Subcutaneous abdominal adipose tissue (tissue), 5 donors: ENCODE measurements around the gene SMG7.

Experiments used
- H3K27ac ChIP-seq: one replicate; pipeline ENCODE4 v1.7.0; 2013; ENCODE audit warnings: low read depth, mild to moderate bottlenecking, inconsistent platforms, low read length, moderate library complexity
- H3K27me3 ChIP-seq, 5 donors: one replicate each; pipeline ENCODE4 v1.7.0; 2013; ENCODE audit warnings: low read length in 5 of 5, inconsistent platforms in 1 of 5; ENCODE audit not compliant: control insufficient read depth in 5 of 5, insufficient read depth in 4 of 5
- H3K36me3 ChIP-seq, 5 donors: one replicate each; pipeline ENCODE4 v1.7.0; 2013; ENCODE audit warnings: low read length in 5 of 5; ENCODE audit not compliant: control insufficient read depth in 5 of 5, insufficient read depth in 5 of 5
- H3K4me1 ChIP-seq, 5 donors: one replicate each; pipeline ENCODE4 v1.7.0; 2013; ENCODE audit warnings: low read length in 5 of 5, mild to moderate bottlenecking in 3 of 5, moderate library complexity in 1 of 5; ENCODE audit not compliant: control insufficient read depth in 5 of 5, insufficient read depth in 5 of 5
- H3K4me3 ChIP-seq, 5 donors: one replicate each; pipeline ENCODE4 v1.7.0; 2013; ENCODE audit warnings: low read length in 5 of 5, low read depth in 1 of 5
- H3K9ac ChIP-seq, 5 donors: one replicate each; pipeline ENCODE4 v1.7.0; 2013; ENCODE audit warnings: low read length in 5 of 5, mild to moderate bottlenecking in 4 of 5, moderate library complexity in 3 of 5
- H3K9me3 ChIP-seq, 5 donors: one replicate each; pipeline ENCODE4 v1.7.0; 2013; ENCODE audit warnings: low read length in 5 of 5; ENCODE audit not compliant: control insufficient read depth in 5 of 5
- donor health status: healthy.
- donor health status: healthy.
- donor health status: healthy.
- donor health status: healthy.
- donor health status: healthy.

Gene SMG7

DNA sequence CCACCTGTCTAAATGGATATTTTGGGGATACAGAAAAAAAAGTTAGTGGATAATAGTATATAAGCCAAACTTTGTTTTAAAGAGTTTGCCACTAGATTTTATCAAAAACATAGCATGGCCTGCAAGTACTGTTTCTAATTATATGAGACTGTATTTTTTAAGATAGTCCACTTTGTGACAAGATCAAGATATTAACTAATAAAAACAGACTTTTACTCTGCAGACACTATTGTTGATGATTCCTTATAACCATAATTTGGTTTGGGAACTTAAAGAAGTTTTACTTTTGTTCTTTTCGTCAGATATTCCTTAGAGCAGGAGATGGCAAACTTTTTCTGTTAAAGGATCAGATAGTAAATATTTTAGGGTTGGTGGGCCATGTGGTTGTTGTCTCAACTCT lies 36.4 kb downstream of the SMG7 start:
- no peak overlapping the region for H3K27ac ChIP-seq
- no peak overlapping the region for H3K4me3 ChIP-seq
- no peaks in the 10 kb centered on the region for H3K9me3 ChIP-seq
- no peaks in the 10 kb centered on the region for H3K27me3 ChIP-seq
- H3K36me3 ChIP-seq = peaks cover 0 to 5% (median 0%) of the 10 kb centered on the region in 5 donors
- no peaks in the 10 kb centered on the region for H3K4me1 ChIP-seq
- no peak overlapping the region for H3K9ac ChIP-seq

DNA sequence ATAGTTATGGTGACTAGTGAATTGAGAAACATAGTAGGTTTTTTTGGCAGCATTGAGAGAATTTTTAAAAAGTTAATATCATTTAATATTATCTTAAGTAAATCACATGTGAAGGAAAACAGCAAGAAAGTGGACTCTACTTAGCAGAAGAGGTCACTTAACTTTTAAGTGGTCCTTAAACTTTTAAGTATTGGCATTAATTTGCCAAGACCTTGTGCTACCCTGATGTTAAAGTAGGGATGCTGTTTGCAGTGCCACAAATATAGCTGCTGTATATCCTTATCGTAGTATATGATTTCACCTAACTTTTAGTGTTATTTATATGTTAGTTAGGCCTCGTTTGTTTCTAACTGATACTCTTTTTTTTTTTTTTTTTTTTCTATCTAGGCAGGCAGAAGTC lies 40.2 kb downstream of the SMG7 start:
- H3K4me3 ChIP-seq = no peak overlapping the region
- no peaks in the 10 kb centered on the region for H3K27me3 ChIP-seq
- H3K36me3 ChIP-seq = peaks cover 3 to 17% (median 7%) of the 10 kb centered on the region in 5 donors
- H3K4me1 ChIP-seq = peaks cover 0 to 4% (median 3%) of the 10 kb centered on the region in 5 donors
- no peak overlapping the region for H3K9ac ChIP-seq
- H3K9me3 ChIP-seq = no peaks in the 10 kb centered on the region
- no peak overlapping the region for H3K27ac ChIP-seq

DNA sequence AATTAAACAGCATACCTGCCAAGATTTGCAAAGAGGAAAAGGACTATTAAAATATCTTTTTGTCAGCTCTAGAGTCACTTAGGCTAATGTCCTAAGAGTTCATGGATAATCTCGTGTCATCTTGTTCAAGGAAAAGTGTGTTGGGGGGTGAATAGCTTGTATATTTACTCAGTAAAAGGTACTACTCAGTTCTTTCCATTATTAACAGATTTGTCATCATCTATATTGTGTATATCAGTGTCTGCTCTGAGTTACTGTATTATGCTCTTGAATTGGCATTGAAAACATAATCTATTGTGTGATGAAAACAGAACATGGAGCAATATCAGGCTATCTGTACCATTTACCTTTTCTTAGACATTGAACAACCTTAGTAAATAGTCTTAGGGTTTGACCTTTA lies 41.9 kb downstream of the SMG7 start:
- H3K36me3 ChIP-seq = peaks cover 11 to 21% (median 15%) of the 10 kb centered on the region in 5 donors
- no peaks in the 10 kb centered on the region for H3K27me3 ChIP-seq
- peaks cover 0 to 6% (median 3%) of the 10 kb centered on the region in 5 donors for H3K4me1 ChIP-seq
- no peaks in the 10 kb centered on the region for H3K9me3 ChIP-seq
- H3K4me3 ChIP-seq = no peak overlapping the region
- no peak overlapping the region for H3K27ac ChIP-seq
- no peak overlapping the region for H3K9ac ChIP-seq

DNA sequence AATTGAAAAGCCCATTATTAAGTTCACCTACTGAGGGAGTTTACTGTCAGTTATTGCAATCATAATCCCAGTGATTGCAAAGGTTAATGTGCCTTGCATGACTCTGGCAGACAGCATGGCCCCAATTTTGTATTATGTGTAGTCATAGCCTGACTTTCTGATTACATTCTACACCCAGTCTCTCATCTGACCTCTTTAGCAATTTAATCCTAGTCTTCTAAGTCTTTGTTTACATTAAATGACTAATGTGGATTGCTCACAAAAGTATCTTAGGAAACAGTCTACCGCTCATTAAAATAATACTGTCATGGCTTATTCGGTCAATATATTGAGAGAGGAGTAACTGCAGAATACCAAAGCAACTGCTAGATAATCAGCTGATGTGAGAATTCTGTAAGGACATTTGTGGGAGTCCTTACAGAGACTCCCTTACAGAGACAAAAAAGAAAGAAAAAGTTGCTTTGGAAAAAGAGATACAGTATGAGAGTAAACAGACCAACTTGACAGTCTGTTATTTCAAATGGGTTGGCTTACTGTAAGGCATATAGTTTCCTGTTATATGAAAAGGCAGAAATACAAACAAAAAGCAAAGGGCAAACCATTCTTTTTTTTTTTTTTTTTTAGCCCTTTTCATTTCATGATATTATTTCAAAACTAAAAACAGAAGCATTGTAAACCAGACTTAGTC lies 42.8 kb downstream of the SMG7 start:
- Histone ChIP-seq H3K27ac (no peak overlapping the region), H3K36me3 (peaks cover 11 to 28% (median 15%) of the 10 kb centered on the region in 5 donors), H3K9me3 (no peaks in the 10 kb centered on the region), H3K27me3 (no peaks in the 10 kb centered on the region), H3K4me1 (peaks cover 0 to 6% (median 3%) of the 10 kb centered on the region in 5 donors), H3K9ac (no peak overlapping the region), H3K4me3 (no peak overlapping the region)

DNA sequence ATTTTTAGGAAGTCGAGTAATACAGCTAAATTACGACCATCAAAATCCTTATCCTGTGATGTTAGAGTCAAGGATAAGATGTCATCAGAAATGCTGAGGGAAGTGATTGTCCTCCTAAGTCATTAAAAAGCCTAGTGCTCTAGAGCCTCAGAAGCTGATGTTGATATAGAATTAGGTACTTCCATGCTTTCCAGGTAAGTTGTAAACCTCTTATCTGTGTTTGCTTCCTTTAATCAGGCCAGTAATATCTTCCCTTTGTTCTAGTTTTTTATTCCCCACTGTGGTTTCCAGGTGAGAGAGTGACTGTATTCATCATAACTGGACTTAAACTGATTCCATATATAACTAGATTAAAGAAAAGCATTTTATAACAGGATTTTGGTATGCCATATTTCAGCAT lies 44.4 kb downstream of the SMG7 start:
- H3K27ac ChIP-seq = no peak overlapping the region
- no peaks in the 10 kb centered on the region for H3K27me3 ChIP-seq
- H3K4me3 ChIP-seq = no peak overlapping the region
- H3K9ac ChIP-seq = no peak overlapping the region
- H3K36me3 ChIP-seq = peaks cover 16 to 24% (median 20%) of the 10 kb centered on the region in 5 donors
- no peaks in the 10 kb centered on the region for H3K9me3 ChIP-seq
- peaks cover 0 to 9% (median 3%) of the 10 kb centered on the region in 5 donors for H3K4me1 ChIP-seq

DNA sequence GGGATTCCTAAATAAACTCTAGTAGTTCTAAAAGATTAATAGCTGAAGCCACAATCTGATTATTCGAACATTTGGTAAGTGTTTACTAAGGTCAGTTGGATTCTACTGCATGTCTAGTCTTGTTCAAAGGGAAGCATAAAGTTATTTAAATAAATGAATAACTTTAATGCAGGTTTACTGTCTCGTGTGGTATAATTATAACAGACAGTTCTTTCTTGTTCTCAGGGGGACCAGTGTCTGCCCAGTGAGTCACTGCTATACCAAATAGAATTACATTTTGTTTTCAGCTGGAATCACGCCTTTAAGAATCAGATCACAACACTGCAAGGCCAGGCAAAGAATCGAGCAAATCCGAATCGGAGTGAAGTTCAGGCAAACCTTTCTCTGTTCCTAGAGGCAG lies 45.1 kb downstream of the SMG7 start:
- Histone ChIP-seq H3K4me1 (peaks cover 0 to 9% (median 3%) of the 10 kb centered on the region in 5 donors), H3K4me3 (no peak overlapping the region), H3K36me3 (peaks cover 17 to 30% (median 20%) of the 10 kb centered on the region in 5 donors), H3K27me3 (no peaks in the 10 kb centered on the region), H3K9ac (no peak overlapping the region), H3K9me3 (no peaks in the 10 kb centered on the region), H3K27ac (no peak overlapping the region)

DNA sequence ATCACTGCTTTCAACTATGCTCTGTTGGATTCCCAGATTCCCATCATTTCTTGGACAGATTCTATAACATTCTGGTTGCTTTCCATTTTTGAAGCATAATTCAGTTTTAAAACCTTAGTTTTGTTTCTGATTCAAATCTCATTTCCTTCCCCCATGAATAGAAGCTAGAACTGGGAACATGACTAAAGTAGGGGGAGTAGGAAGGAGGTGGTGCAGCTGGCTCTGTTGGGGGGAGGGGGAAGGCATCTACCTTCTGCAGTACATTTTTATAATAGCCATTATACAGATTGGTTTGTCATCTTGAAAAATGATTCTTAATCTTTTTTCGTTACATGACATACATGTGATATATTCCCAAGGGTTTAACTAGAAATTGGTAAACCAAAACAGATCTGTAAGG lies 48.1 kb downstream of the SMG7 start:
- no peak overlapping the region for H3K9ac ChIP-seq
- H3K4me1 ChIP-seq = peaks cover 0 to 6% (median 0%) of the 10 kb centered on the region in 5 donors
- no peaks in the 10 kb centered on the region for H3K9me3 ChIP-seq
- no peak overlapping the region for H3K4me3 ChIP-seq
- H3K27ac ChIP-seq = no peak overlapping the region
- peaks cover 19 to 40% (median 24%) of the 10 kb centered on the region in 5 donors for H3K36me3 ChIP-seq
- H3K27me3 ChIP-seq = no peaks in the 10 kb centered on the region

DNA sequence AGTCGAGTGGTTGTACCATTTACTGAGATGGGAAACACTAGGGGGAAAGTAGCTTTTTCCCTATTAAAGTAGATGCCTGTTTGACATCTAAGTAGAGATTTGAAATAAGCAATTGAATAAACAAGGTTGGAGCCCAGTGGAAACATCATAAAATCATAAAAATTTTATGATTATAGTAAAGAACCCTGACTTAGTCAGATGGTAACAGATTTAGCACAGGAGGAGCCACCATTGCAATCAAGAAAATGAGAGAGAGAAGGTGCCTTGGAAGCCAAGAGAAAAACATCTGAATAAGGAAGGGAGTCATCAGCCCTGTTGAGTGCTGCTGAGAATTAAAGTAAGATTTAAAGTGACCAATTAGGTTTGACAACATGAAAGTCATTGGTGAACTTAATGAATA lies 49.8 kb downstream of the SMG7 start:
- H3K4me1 ChIP-seq = peaks cover 0 to 6% (median 0%) of the 10 kb centered on the region in 5 donors
- H3K27ac ChIP-seq = no peak overlapping the region

DNA sequence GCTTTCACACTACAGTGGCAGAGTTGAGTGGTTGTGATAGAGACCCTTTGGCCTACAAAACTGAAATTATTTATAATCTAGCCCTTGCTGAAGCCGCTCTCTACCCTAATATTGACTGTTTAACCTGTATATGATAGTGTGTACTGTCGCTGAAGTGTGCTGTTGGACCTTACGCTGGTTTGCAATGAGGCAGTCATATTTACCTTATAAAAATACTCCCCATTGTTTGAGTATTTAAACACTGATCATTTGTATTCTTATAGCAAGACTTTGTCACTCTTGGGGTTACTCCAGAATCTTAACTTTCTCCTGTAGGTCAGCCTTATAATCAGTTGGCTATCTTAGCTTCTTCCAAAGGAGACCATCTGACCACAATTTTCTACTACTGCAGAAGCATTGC lies 56.3 kb downstream of the SMG7 start:
- Histone ChIP-seq H3K9me3 (no peaks in the 10 kb centered on the region), H3K36me3 (peaks cover 24 to 60% (median 52%) of the 10 kb centered on the region in 5 donors), H3K4me1 (no peaks in the 10 kb centered on the region), H3K27ac (no peak overlapping the region), H3K4me3 (no peak overlapping the region), H3K9ac (no peak overlapping the region), H3K27me3 (no peaks in the 10 kb centered on the region)

More for the DNA sequence above, 49.8 kb downstream of the SMG7 start:
- Histone ChIP-seq H3K9me3 (no peaks in the 10 kb centered on the region), H3K27me3 (no peaks in the 10 kb centered on the region), H3K36me3 (peaks cover 21 to 43% (median 27%) of the 10 kb centered on the region in 5 donors), H3K4me3 (no peak overlapping the region), H3K9ac (no peak overlapping the region)

DNA sequence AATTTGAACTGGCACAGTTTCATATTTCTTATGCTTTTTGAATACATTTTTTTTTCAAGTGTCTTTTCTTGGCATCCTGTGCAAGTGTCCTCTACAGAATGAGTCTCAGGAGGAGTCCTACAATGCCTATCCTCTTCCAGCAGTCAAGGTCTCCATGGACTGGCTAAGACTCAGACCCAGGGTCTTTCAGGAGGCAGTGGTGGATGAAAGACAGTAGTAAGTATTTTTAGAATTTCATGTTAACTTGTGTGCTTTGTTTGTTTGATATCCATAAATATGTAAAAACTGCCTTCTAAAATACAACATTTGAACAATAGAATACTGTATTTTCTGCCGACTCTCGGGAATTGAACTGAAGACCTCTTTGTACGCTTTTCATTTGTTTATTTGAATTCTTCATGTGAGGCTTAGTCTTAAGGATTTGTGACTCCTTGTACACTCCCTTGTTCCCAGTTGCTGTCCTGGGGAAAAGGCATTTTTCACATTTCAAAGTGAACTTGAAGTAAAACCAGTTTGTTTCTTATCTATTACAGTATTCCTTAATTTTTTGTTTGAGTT lies 61.4 kb downstream of the SMG7 start:
- Histone ChIP-seq H3K9ac (no peak overlapping the region), H3K27me3 (no peaks in the 10 kb centered on the region), H3K4me1 (no peaks in the 10 kb centered on the region), H3K9me3 (no peaks in the 10 kb centered on the region), H3K27ac (no peak overlapping the region), H3K4me3 (no peak overlapping the region), H3K36me3 (peaks cover 34 to 72% (median 52%) of the 10 kb centered on the region in 5 donors)
